ENCODE data around the gene SUSD4.

DNA sequence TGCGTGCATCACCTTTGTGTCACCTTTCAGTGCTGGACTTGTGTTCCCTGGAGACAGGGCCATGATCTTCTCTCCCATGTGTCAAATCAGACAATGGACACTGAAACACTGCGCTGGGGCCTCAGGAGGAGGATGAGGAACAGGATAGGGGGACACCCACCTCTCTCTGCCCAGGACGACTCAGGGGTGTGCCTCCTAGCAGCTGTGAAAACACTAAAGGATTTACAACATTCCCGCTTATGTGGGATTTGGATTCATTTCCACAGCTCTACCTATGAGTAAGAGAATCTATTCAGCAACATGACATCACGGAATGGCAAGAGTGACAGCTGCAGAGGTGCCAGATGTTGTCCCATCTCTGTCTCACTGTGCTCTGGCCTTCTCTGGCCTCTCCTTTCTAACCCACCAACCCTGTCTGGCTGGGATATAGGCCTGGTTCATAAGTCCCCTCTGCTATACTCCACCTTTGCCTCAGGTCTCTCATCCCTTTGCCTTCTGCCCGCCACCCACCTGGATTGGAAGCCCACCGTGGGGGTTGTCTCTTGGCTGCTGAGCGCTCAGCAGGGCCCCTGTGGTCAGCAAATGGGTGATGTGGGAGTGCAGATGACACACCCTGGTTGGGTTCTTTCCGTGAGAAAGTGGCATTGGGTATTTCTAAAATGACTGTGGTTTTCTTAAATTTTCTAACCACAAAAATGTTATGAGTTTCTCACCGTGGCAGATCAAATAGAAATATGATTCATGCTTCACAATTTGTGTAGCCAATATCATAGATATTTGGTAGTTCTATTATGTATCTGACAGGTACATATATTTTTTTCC is 173.9 kb downstream of the SUSD4 start:
- TF ChIP-seq, protein P1, sequence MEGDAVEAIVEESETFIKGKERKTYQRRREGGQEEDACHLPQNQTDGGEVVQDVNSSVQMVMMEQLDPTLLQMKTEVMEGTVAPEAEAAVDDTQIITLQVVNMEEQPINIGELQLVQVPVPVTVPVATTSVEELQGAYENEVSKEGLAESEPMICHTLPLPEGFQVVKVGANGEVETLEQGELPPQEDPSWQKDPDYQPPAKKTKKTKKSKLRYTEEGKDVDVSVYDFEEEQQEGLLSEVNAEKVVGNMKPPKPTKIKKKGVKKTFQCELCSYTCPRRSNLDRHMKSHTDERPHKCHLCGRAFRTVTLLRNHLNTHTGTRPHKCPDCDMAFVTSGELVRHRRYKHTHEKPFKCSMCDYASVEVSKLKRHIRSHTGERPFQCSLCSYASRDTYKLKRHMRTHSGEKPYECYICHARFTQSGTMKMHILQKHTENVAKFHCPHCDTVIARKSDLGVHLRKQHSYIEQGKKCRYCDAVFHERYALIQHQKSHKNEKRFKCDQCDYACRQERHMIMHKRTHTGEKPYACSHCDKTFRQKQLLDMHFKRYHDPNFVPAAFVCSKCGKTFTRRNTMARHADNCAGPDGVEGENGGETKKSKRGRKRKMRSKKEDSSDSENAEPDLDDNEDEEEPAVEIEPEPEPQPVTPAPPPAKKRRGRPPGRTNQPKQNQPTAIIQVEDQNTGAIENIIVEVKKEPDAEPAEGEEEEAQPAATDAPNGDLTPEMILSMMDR (conservative IDR thresholded peaks at IDR 0.05 in 1 of 2, IDR thresholded peaks at IDR 0.05 in 1 of 2; ENCODE audit: extremely low read depth in 1 of 2, insufficient read depth in 1 of 2, low read depth in 1 of 2, low read length in 2 of 2) = no peak
- TF ChIP-seq EZH2 (IDR thresholded peaks at IDR 0.05; ENCODE audit: borderline replicate concordance, low read length) = no peak
